Kidney (tissue), 11 donors: ENCODE measurements around the gene ICOSLG. TPM values are rescaled to one million over a fixed set of nuclear protein-coding genes. Genes with fewer than 3 reads are reported as not detected.
"Not testable (repeated sequence)": the region's sequence is repeated elsewhere in the genome, so short reads cannot be mapped to it uniquely, and the experiment has no call there.

Source experiments
- DNase-seq, 5 donors: peaks; one replicate each; pipeline ENCODE4 v3.0.0-alpha.2; 2013 to 2020
- FAIRE-seq: peaks from 2 replicates; lab custom pipeline; 2012; peaks lifted over from hg19 to GRCh38; lab: Jason Lieb, UNC
- H3K27ac ChIP-seq, 2 donors: one replicate each; pipeline ENCODE4 v1.7.0; 2013; ENCODE audit warnings: low read depth in 2 of 2, low read length in 2 of 2, inconsistent platforms in 1 of 2
- H3K27me3 ChIP-seq: one replicate; pipeline ENCODE4 v1.7.1; 2013; ENCODE audit warnings: low read length, inconsistent platforms; ENCODE audit not compliant: control insufficient read depth, insufficient read depth
- H3K36me3 ChIP-seq, 3 donors: one replicate each; pipeline versions ENCODE4 v1.7.0 to v1.7.1; 2013; ENCODE audit warnings: low read length in 3 of 3, control low read depth in 1 of 3, inconsistent platforms in 1 of 3; ENCODE audit not compliant: insufficient read depth in 3 of 3, control insufficient read depth in 2 of 3
- H3K4me1 ChIP-seq, 3 donors: one replicate each; pipeline versions ENCODE4 v1.7.0 to v1.7.1; 2013; ENCODE audit warnings: low read length in 3 of 3, inconsistent platforms in 1 of 3, low read depth in 1 of 3; ENCODE audit not compliant: control insufficient read depth in 2 of 3, insufficient read depth in 2 of 3
- H3K4me3 ChIP-seq, 3 donors: one replicate each; pipeline versions ENCODE4 v1.7.0 to v1.8.1; 2013; ENCODE audit warnings: low read length in 3 of 3, control low read depth in 1 of 3, inconsistent platforms in 1 of 3
- H3K9ac ChIP-seq, 3 donors: one replicate each; pipeline versions ENCODE4 v1.7.0 to v1.7.1; 2013; ENCODE audit warnings: low read length in 3 of 3, control low read depth in 1 of 3, inconsistent platforms in 1 of 3
- H3K9me3 ChIP-seq, 3 donors: one replicate each; pipeline versions ENCODE4 v1.7.0 to v1.7.1; 2013; ENCODE audit warnings: low read length in 3 of 3, control low read depth in 1 of 3, inconsistent platforms in 1 of 3; ENCODE audit not compliant: control insufficient read depth in 2 of 3, insufficient read depth in 1 of 3
- intact Hi-C: fragments of 100-400 bp; cut with DNase I; formaldehyde crosslinking; loops from one replicate; pipeline ENCODE4 v1.11.1; 2022
- polyA plus RNA-seq: library from polyadenylated mRNA; stranded (reverse); fragments of 350-450 nt; fragmentation: Illumina TruSeq; extraction: RNeasy Lipid Tissue Mini Kit (QIAGEN cat#74804); gene quantifications from one replicate; pipeline ENCODE4 v1.2.3, GENCODE V29; 2014; ENCODE audit warnings: low read depth, low replicate concordance; ENCODE audit not compliant: insufficient read depth
- total RNA-seq: library from RNA; stranded (reverse); fragmentation: NEBNext Ultra II Directional; extraction: Animal tissue kit (Norgen Biotek cat#: 25700); gene quantifications from one replicate; pipeline ENCODE4 v1.2.1, GENCODE V29; 2021
- donor health status: control.
- donor health status: control.
- donor health status: DM: yes; HTN: yes; CAD: no.
- donor health status: Normal renal cell carcinoma (clear cell type).

The ICOSLG gene
- total and polyA plus RNA-seq, 2 donors from 2014 or later: 3.0 to 10.2 TPM

DNA sequence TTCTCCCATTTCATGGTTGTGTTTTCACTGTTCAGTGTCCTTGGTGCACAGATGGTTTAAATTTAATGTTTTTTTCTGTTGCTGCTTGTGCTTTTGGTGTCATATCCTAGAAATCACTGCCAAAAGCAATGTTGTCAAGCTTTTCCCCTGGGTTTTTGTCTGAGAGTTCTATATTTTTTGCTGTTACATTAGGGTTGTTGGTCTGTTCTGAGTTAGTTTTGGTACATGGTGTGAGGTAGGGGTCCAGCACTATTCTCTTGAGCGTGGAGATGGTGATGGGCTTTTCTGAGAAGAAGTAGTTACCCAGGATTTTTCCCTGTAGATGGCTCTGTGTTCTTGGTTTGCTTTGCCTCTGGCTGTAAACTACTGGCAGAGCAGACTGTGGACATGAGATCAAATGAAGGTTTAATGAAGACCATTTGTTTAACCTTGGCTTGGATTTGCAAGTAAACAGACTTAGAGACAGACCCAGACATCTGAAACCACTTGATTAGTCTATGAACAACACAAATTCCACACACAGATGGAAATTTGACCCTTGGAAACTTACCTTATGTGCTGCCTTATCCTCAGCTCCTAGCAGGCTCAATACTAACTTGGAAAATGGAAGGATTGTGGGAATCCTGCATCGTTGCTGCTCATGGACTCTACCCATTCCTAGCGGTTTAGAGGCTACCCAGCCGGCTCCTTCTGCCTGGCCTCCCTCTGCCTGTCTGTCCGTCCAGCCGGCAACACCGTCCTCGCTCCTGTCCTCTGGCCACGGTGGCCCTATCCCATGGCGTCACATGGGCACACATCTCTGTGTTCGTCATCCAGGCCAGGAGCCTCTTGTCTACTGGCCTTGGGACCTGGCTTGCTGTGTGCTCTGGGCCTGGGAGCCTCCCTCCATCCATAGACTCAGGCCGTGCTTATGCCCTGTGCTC lies 50.1 kb downstream of the ICOSLG start:
- intact Hi-C loops, FAIRE-seq, H3K27me3 ChIP-seq, H3K9ac ChIP-seq, H3K4me3 ChIP-seq, H3K36me3 ChIP-seq, H3K4me1 ChIP-seq, H3K9me3 ChIP-seq, H3K27ac ChIP-seq: not testable (repeated sequence)
- peak in 1 of 5 donors; percentile 21 for DNase-seq

DNA sequence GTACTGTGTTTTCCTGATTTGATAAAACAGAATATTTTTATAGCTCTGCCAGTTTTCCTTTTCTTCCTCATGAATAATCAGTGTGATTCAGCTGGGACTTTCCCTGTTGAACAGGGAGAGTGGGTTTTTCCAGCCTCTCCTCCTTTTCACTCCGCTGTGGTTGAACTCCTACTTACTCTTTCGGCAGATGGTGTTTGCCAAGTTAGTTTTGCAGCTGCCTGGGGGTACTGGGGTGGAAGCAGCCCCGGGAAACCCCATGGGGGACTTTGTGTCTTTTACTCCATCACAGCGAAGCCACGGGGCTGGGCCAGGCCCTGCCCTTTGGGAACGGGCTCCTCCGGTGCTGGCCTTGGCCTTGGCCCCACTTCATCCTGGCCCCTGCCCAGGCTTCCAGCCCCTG lies 55.9 kb downstream of the ICOSLG start:
- H3K27ac ChIP-seq, H3K4me3 ChIP-seq, FAIRE-seq, intact Hi-C loops, DNase-seq, H3K4me1 ChIP-seq, H3K36me3 ChIP-seq, H3K9ac ChIP-seq, H3K9me3 ChIP-seq, H3K27me3 ChIP-seq: not testable (repeated sequence)

DNA sequence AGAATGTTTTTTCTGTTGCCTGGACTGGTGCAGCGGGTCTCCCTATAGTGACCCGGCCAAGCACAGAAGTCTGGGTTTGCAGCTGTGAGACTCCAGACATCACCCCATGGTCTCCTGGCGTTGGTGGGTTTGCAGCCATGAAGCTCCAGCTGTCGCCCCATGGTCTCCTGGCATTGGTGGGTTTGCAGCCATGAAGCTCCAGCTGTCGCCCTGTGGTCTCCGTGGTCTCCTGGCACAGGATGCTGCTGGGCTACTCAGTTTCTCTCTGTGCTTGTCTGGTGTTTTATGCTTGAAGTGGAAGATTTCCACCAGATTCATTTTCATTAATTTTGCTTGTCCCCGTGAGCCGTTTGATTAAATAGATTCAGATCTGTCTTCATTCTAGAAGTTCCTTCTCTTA lies 58.5 kb downstream of the ICOSLG start:
- H3K9ac ChIP-seq, H3K4me3 ChIP-seq, H3K36me3 ChIP-seq, H3K9me3 ChIP-seq, intact Hi-C loops, H3K4me1 ChIP-seq, FAIRE-seq, H3K27me3 ChIP-seq, DNase-seq, H3K27ac ChIP-seq: not testable (repeated sequence)

DNA sequence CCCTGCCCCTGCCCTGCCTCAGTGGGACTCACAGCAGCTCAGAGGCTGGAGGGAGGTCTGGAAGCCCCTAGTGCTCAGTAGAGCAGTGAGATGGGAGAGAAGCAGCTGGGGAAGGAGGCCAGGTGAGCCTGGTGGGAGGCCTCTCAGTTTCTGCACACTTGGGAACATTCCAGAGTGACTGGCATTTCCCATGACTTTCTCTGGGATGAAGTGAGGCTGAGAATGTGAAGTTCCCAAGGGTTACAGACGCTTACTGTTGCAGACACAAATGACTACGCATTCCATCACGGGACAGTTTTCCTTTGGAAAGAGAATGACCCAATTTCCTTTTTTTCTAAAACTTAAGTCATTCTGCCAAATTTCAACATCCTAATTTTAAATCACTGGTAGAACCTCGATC lies 59.2 kb downstream of the ICOSLG start:
- FAIRE-seq, H3K9me3 ChIP-seq, H3K4me1 ChIP-seq, H3K9ac ChIP-seq, H3K27ac ChIP-seq, H3K27me3 ChIP-seq, H3K4me3 ChIP-seq, intact Hi-C loops, H3K36me3 ChIP-seq: not testable (repeated sequence)
- peak in 1 of 5 donors; percentile 2 for DNase-seq

DNA sequence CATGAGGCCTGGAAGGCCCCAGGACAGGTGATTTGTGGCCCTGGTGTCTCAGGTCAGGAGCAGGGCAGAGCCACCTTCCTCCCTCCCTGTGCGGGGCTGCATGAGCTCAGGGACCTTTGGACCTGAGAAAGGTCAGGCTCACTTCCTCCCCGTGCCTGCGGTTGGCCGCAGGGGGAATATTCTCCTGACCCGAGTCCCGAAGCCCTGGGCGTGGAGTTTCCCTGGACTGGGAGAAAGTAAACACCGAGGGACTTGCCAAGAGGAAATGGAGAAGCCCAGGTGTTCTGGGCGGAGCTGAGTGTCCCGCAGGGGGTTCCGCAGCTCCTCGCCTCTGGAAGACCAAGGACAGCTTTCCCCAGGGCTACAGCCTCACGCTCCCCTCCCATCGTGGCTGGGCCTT lies 64.6 kb downstream of the ICOSLG start:
- H3K9ac ChIP-seq, H3K9me3 ChIP-seq, H3K4me1 ChIP-seq, H3K36me3 ChIP-seq, H3K4me3 ChIP-seq, FAIRE-seq, DNase-seq, H3K27ac ChIP-seq, intact Hi-C loops, H3K27me3 ChIP-seq: not testable (repeated sequence)

DNA sequence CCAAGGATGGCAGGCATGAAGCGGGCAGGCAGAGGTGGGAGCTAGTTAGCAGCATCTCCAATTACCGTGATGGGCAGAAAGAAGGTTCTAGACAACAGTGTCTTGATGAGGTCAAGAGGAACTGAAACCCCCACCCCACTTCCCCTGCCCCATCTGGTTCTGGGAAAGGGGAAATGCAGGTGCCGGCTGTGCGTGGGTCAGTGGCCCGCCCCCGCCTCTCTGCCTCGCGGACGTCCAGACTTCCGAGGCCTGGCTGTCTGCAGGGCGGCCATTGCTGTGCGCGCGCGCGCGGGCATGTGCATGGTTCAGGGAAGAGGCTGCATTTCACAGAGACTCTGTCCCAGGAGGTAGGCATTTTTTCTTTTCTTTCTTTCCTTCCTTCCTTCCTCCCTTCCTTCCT lies 65.6 kb downstream of the ICOSLG start:
- H3K36me3 ChIP-seq, H3K4me1 ChIP-seq, H3K27me3 ChIP-seq, H3K4me3 ChIP-seq, H3K27ac ChIP-seq, H3K9me3 ChIP-seq, FAIRE-seq, DNase-seq, H3K9ac ChIP-seq, intact Hi-C loops: not testable (repeated sequence)

Other genes with a start within 250 kb of the ICOSLG start
- gene TRAPPC10, start 228.6 kb downstream of the ICOSLG start, total RNA-seq: 48.5 TPM
- 8.8 TPM for gene TRAPPC10, start 228.6 kb downstream of the ICOSLG start, polyA plus RNA-seq
- gene PWP2, start 133.5 kb downstream of the ICOSLG start, total RNA-seq: 8.1 TPM
- 0.84 TPM for gene PWP2, start 133.5 kb downstream of the ICOSLG start, polyA plus RNA-seq
- 15.8 TPM for gene GATD3, start 107.3 kb downstream of the ICOSLG start, total RNA-seq
- gene GATD3, start 107.3 kb downstream of the ICOSLG start, polyA plus RNA-seq: 18.3 TPM
- not detected for gene DNMT3L, start 21.0 kb upstream of the ICOSLG start, total RNA-seq
- 0.47 TPM for gene DNMT3L, start 21.0 kb upstream of the ICOSLG start, polyA plus RNA-seq
- gene AIRE, start 44.9 kb upstream of the ICOSLG start, total RNA-seq: 0.25 TPM
- gene AIRE, start 44.9 kb upstream of the ICOSLG start, polyA plus RNA-seq: 0.09 TPM
- 197 TPM for gene PFKL, start 59.1 kb upstream of the ICOSLG start, total RNA-seq
- 155 TPM for gene PFKL, start 59.1 kb upstream of the ICOSLG start, polyA plus RNA-seq
- 23.3 TPM for gene CFAP410, start 98.4 kb upstream of the ICOSLG start, total RNA-seq
- gene CFAP410, start 98.4 kb upstream of the ICOSLG start, polyA plus RNA-seq: 45.3 TPM
- gene TRPM2, start 112.7 kb upstream of the ICOSLG start, total RNA-seq: 11.5 TPM
- 2.0 TPM for gene TRPM2, start 112.7 kb upstream of the ICOSLG start, polyA plus RNA-seq
- gene LRRC3, start 214.6 kb upstream of the ICOSLG start, total RNA-seq: 1.4 TPM
- 0.60 TPM for gene LRRC3, start 214.6 kb upstream of the ICOSLG start, polyA plus RNA-seq